H1 (cell line): Measurements from ENCODE around the gene TMEM128. TPM values are rescaled to one million over a fixed set of nuclear protein-coding genes. Genes with fewer than 3 reads are reported as not detected.
A peak's percentile ranks its signal among the peaks of the same experiment; 100 is the strongest.

ENCODE experiments used
- BACH1 ChIP-seq: IDR thresholded peaks from 2 replicates; pipeline ENCODE4 v1.6.1; 2012; ENCODE audit warnings: low read length, improper control_type of control experiment
- BCL11A ChIP-seq, 2 experiments: IDR thresholded peaks; one replicate each; pipeline ENCODE4 v1.6.1; 2011; ENCODE audit warnings: low read depth in 2 of 2, low read length in 2 of 2, mild to moderate bottlenecking in 2 of 2
- CEBPB ChIP-seq: IDR thresholded peaks from 2 replicates; pipeline ENCODE4 v1.6.1; 2012; ENCODE audit warnings: low read depth, low read length
- CHD1 ChIP-seq: IDR thresholded peaks from 2 replicates; pipeline ENCODE4 v1.6.1; 2012; ENCODE audit warnings: low read depth, low read length, improper control_type of control experiment
- EP300 ChIP-seq, 2 experiments: IDR thresholded peaks; 1 replicate in 1 of 2; 2 replicates in 1 of 2; pipeline ENCODE4 v1.6.1; 2011 to 2012; ENCODE audit warnings: low read depth in 2 of 2, low read length in 2 of 2, mild to moderate bottlenecking in 2 of 2, borderline replicate concordance in 1 of 2, inconsistent platforms in 1 of 2, moderate library complexity in 1 of 2
- GABPA ChIP-seq: IDR thresholded peaks from 2 replicates; pipeline ENCODE4 v1.6.1; 2011; ENCODE audit warnings: mild to moderate bottlenecking, low read length, moderate library complexity, borderline replicate concordance; ENCODE audit not compliant: insufficient read depth
- KDM4A ChIP-seq: IDR thresholded peaks from one replicate; pipeline ENCODE4 v1.7.1; 2012; ENCODE audit warnings: low read depth, mild to moderate bottlenecking, moderate library complexity, low read length, inconsistent platforms; ENCODE audit not compliant: severe bottlenecking
- MAFK ChIP-seq: IDR thresholded peaks from 2 replicates; pipeline ENCODE4 v1.6.1; 2012; ENCODE audit warnings: low read depth, mild to moderate bottlenecking, improper control_type of control experiment, low read length
- MAX ChIP-seq: IDR thresholded peaks from 2 replicates; pipeline ENCODE4 v1.6.1; 2012; ENCODE audit warnings: inconsistent platforms
- NANOG ChIP-seq: IDR thresholded peaks from 2 replicates; pipeline ENCODE4 v1.6.1; 2011; ENCODE audit warnings: low read length, low read depth, mild to moderate bottlenecking, inconsistent platforms; ENCODE audit not compliant: insufficient read depth, poor library complexity, severe bottlenecking
- PHF8 ChIP-seq: fragments of 200-600 bp; sonication (generic); conservative IDR thresholded peaks from 2 replicates; pipeline ENCODE4 v1.7.1; 2012; ENCODE audit warnings: low read depth, mild to moderate bottlenecking, inconsistent platforms, low read length, moderate library complexity
- POLR2A ChIP-seq, 2 experiments: IDR thresholded peaks; 1 replicate in 1 of 2; 2 replicates in 1 of 2; pipeline ENCODE4 v1.6.1; 2011; ENCODE audit warnings: low read depth in 2 of 2, low read length in 2 of 2, mild to moderate bottlenecking in 2 of 2; ENCODE audit errors: control extremely low read depth in 1 of 2
- POLR2AphosphoS5 ChIP-seq: IDR thresholded peaks from 2 replicates; pipeline ENCODE4 v1.6.1; 2011; ENCODE audit warnings: low read depth, low read length
- POU5F1 ChIP-seq: IDR thresholded peaks from 2 replicates; pipeline ENCODE4 v1.6.1; 2011; ENCODE audit warnings: low read depth, mild to moderate bottlenecking, low read length, moderate library complexity
- RFX5 ChIP-seq: IDR thresholded peaks from 2 replicates; pipeline ENCODE4 v1.6.1; 2011; ENCODE audit warnings: low read depth, low read length, improper control_type of control experiment, borderline replicate concordance
- SIRT6 ChIP-seq: IDR thresholded peaks from one replicate; pipeline ENCODE4 v1.7.1; 2012; ENCODE audit warnings: low read length, inconsistent platforms
- SP1 ChIP-seq: IDR thresholded peaks from 2 replicates; pipeline ENCODE4 v1.6.1; 2011; ENCODE audit warnings: low read depth, low read length
- SP4 ChIP-seq: IDR thresholded peaks from 2 replicates; pipeline ENCODE4 v1.6.1; 2012; ENCODE audit warnings: low read length, inconsistent platforms
- SRF ChIP-seq: IDR thresholded peaks from 2 replicates; pipeline ENCODE4 v1.6.1; 2011; ENCODE audit warnings: mild to moderate bottlenecking, low read depth, low read length, moderate library complexity
- TAF7 ChIP-seq: optimal IDR thresholded peaks from 2 replicates; pipeline ENCODE3; 2011; ENCODE audit warnings: low read depth, mild to moderate bottlenecking, inconsistent platforms, low read length, moderate library complexity, borderline replicate concordance
- TBP ChIP-seq: IDR thresholded peaks from 2 replicates; pipeline ENCODE4 v1.6.1; 2011; ENCODE audit warnings: low read depth, low read length, improper control_type of control experiment
- polyA plus RNA-seq, 7 experiments: library from polyadenylated mRNA; depleted of rRNA in 3 of 7; stranded (reverse) in 5 of 7; unstranded in 2 of 7; fragments of >200 nt in 5 of 7; fragments of 200-250 nt in 2 of 7; gene quantifications; 1 replicate in 5 of 7; 2 replicates in 1 of 7; 4 replicates in 1 of 7; pipeline versions ENCODE4 v1.2.1 to v1.2.3, GENCODE V29; 2011 to 2013; ENCODE audit warnings: missing spikeins in 2 of 7, mixed read lengths in 2 of 7
- total RNA-seq: library from RNA; stranded (reverse); fragmentation: NEBNext Ultra II Directional; extraction: Animal tissue kit (Norgen Biotek cat#: 25700); gene quantifications from 2 replicates; pipeline ENCODE4 v1.2.1, GENCODE V29; 2021
- TF ChIP-seq, protein P1 (sequence below), 3 experiments: IDR thresholded peaks; 1 replicate in 2 of 3; 2 replicates in 1 of 3; pipeline versions ENCODE4 v1.5.1 to v1.6.1; 2011; ENCODE audit warnings: low read length in 3 of 3, mild to moderate bottlenecking in 3 of 3, inconsistent platforms in 2 of 3, low read depth in 1 of 3, moderate library complexity in 1 of 3; ENCODE audit not compliant: insufficient read depth in 1 of 3; ENCODE audit errors: control extremely low read depth in 1 of 3

TMEM128 gene
- total and polyA plus RNA-seq, 2 of the 8 experiments (the other 6 are each of a cell fraction or from before 2014, with no cell fraction given) = 17.7 to 33.6 TPM

- no peak for TF ChIP-seq SIRT6
- peak; percentile 96 for TF ChIP-seq GABPA
- 0 out of 2 replicates have a peak, but pooled peaks have one; percentile 24 for TF ChIP-seq MAX
- TF ChIP-seq NANOG = no peak
- TF ChIP-seq TBP = peak; percentile 85
- TF ChIP-seq CEBPB = no peak
- TF ChIP-seq PHF8 = peak; percentile 98
- peak; percentile 80; the same call in 1 of the 2 replicates for TF ChIP-seq SP1
- TF ChIP-seq SP4 = peak; percentile 79; the same call in 1 of the 2 replicates
- no peak for TF ChIP-seq EP300 (IDR thresholded peaks at IDR 0.05; ENCODE audit: borderline replicate concordance in 1 of 2, low read depth in 2 of 2, low read length in 2 of 2)
- peak; percentile 95 to 97 for TF ChIP-seq POLR2A (IDR thresholded peaks at IDR 0.05; ENCODE audit: control extremely low read depth in 1 of 2, low read depth in 2 of 2, low read length in 2 of 2)
- TF ChIP-seq RFX5 = no peak
- no peak for TF ChIP-seq BACH1
- TF ChIP-seq POLR2AphosphoS5 = peak; percentile 96
- TF ChIP-seq TAF7 = peak; percentile 84
- no peak for TF ChIP-seq POU5F1
- no peak for TF ChIP-seq MAFK
- TF ChIP-seq CHD1 = no peak
- TF ChIP-seq, protein P1, sequence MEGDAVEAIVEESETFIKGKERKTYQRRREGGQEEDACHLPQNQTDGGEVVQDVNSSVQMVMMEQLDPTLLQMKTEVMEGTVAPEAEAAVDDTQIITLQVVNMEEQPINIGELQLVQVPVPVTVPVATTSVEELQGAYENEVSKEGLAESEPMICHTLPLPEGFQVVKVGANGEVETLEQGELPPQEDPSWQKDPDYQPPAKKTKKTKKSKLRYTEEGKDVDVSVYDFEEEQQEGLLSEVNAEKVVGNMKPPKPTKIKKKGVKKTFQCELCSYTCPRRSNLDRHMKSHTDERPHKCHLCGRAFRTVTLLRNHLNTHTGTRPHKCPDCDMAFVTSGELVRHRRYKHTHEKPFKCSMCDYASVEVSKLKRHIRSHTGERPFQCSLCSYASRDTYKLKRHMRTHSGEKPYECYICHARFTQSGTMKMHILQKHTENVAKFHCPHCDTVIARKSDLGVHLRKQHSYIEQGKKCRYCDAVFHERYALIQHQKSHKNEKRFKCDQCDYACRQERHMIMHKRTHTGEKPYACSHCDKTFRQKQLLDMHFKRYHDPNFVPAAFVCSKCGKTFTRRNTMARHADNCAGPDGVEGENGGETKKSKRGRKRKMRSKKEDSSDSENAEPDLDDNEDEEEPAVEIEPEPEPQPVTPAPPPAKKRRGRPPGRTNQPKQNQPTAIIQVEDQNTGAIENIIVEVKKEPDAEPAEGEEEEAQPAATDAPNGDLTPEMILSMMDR (IDR thresholded peaks at IDR 0.05; ENCODE audit: control extremely low read depth in 1 of 3, insufficient read depth in 1 of 3, low read depth in 1 of 3, low read length in 3 of 3) = no peak
- TF ChIP-seq SRF = peak; percentile 53; the same call in 1 of the 2 replicates
- peak; percentile 97 for TF ChIP-seq KDM4A
- TF ChIP-seq BCL11A (IDR thresholded peaks at IDR 0.05; ENCODE audit: low read depth in 2 of 2, low read length in 2 of 2) = no peak
These were observed at the start of gene TMEM128 (continued) for GRCh38 chr4:4248029-4248884.
